ENCODE results near the gene RIN3.

- TF ChIP-seq CTCF (IDR thresholded peaks at IDR 0.05 in 2 of 3, conservative IDR thresholded peaks at IDR 0.05 in 1 of 3; ENCODE audit: control insufficient read depth in 2 of 3, extremely low read depth in 1 of 3, insufficient read depth in 1 of 3, low read depth in 3 of 3, low read length in 3 of 3) = no peak
- no peak for TF ChIP-seq POLR2A (IDR thresholded peaks at IDR 0.05; ENCODE audit: low read depth, low read length)
- no peak for TF ChIP-seq RCOR1 (conservative IDR thresholded peaks at IDR 0.05; ENCODE audit: low read depth, low read length)
- TF ChIP-seq NR2C2 (IDR thresholded peaks at IDR 0.05; ENCODE audit: borderline replicate concordance, control insufficient read depth, insufficient read length, low read depth) = no peak
- no peak for TF ChIP-seq RAD51 (IDR thresholded peaks at IDR 0.05)
- no peak for TF ChIP-seq POLR2AphosphoS5 (IDR thresholded peaks at IDR 0.05; ENCODE audit: low read length)
- TF ChIP-seq BCL3 (IDR thresholded peaks at IDR 0.05; ENCODE audit: borderline replicate concordance, insufficient read depth, low read depth, low read length, poor library complexity, severe bottlenecking) = no peak
Measured at GRCh38 chr14:92529903-92530302, 16.3 kb downstream of the RIN3 start.
